Osteoblast (primary cell): ENCODE results near the gene SYTL4. TPM values are rescaled to one million over a fixed set of nuclear protein-coding genes. Genes with fewer than 3 reads are reported as not detected.
A peak's percentile ranks its signal among the peaks of the same experiment; 100 is the strongest.

ENCODE experiments used
- DNase-seq: peaks from one replicate; pipeline ENCODE4 v3.0.0; 2011; ENCODE audit warnings: low spot score, mixed read lengths; ENCODE audit not compliant: insufficient read length; ENCODE audit errors: missing footprints
- H2AFZ ChIP-seq: 2 replicates; pipeline ENCODE4 v1.6.0; 2011; ENCODE audit warnings: mild to moderate bottlenecking, low read length
- H3K27ac ChIP-seq: 2 replicates; pipeline ENCODE4 v1.5.1; 2011; ENCODE audit warnings: mild to moderate bottlenecking, low read depth, low read length, moderate library complexity
- H3K27me3 ChIP-seq: 2 replicates; pipeline ENCODE4 v1.6.0; 2012; ENCODE audit warnings: mild to moderate bottlenecking, control low read depth, inconsistent platforms, low read length, moderate library complexity; ENCODE audit not compliant: insufficient read depth
- H3K36me3 ChIP-seq: 2 replicates; pipeline ENCODE4 v1.5.1; 2011; ENCODE audit warnings: mild to moderate bottlenecking, low read length, control low read depth, moderate library complexity; ENCODE audit not compliant: insufficient read depth
- H3K4me1 ChIP-seq: 2 replicates; pipeline ENCODE4 v1.5.1; 2011; ENCODE audit warnings: mild to moderate bottlenecking, low read length, control low read depth, moderate library complexity; ENCODE audit not compliant: insufficient read depth
- H3K4me2 ChIP-seq: 2 replicates; pipeline ENCODE4 v1.6.0; 2011; ENCODE audit warnings: mild to moderate bottlenecking, low read length; ENCODE audit not compliant: insufficient read depth
- H3K4me3 ChIP-seq: fragments of 200-600 bp; sonication (generic); 3 replicates; pipeline ENCODE4 v1.5.1; 2012; ENCODE audit warnings: mild to moderate bottlenecking, low read length, inconsistent platforms; ENCODE audit not compliant: insufficient read depth
- H3K79me2 ChIP-seq: 2 replicates; pipeline ENCODE4 v1.6.0; 2012; ENCODE audit warnings: mild to moderate bottlenecking, low read length, control low read depth, inconsistent platforms; ENCODE audit not compliant: insufficient read depth
- H3K9me3 ChIP-seq: 2 replicates; pipeline ENCODE4 v1.5.1; 2011; ENCODE audit warnings: low read depth, low read length, control low read depth
- H4K20me1 ChIP-seq: 2 replicates; pipeline ENCODE4 v1.6.0; 2012; ENCODE audit warnings: mild to moderate bottlenecking, low read length, control low read depth; ENCODE audit not compliant: insufficient read depth
- CTCF ChIP-seq: IDR thresholded peaks from 2 replicates; pipeline ENCODE4 v1.5.1; 2011; ENCODE audit warnings: mild to moderate bottlenecking, low read depth, low read length, moderate library complexity; ENCODE audit errors: extremely low read depth
- total RNA-seq: library from RNA; depleted of rRNA; stranded (reverse); fragments of >200 nt; gene quantifications from 2 replicates; pipeline ENCODE4 v1.2.3, GENCODE V29; 2012

The SYTL4 gene
- total RNA-seq, 1 donor: 2.9 TPM

DNA sequence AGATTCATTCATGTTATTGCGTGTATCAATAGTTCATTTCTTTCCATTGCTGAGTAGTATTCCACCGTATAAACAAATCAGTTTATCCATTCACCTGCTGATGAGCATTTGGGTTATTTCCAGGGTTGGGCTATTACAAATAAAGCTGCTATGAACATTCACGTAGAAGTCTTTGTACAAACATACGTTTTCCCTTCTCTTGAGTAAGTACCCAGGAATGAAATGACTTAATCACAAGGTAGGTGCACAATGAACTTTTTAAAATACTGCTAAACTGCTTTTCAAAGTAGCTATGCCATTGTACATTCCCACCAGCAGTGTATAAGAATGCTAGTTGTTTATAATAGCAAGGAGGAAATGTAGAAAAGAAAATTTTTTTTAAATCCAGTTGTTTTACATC is 35.9 kb downstream of the SYTL4 start:
- H3K27me3 ChIP-seq: no peaks in the 10 kb centered on the region
- no peaks in the 10 kb centered on the region for H3K9me3 ChIP-seq
- DNase-seq: peak; percentile 10
- no peak overlapping the region for H3K27ac ChIP-seq
- H2AFZ ChIP-seq: no peak overlapping the region
- no peak overlapping the region for H3K4me3 ChIP-seq
- TF ChIP-seq CTCF: no peak
- H3K36me3 ChIP-seq: no peaks in the 10 kb centered on the region
- no peaks in the 10 kb centered on the region for H3K4me1 ChIP-seq
- H4K20me1 ChIP-seq: no peaks in the 10 kb centered on the region
- no peaks in the 10 kb centered on the region for H3K79me2 ChIP-seq
- H3K4me2 ChIP-seq: no peak overlapping the region

DNA sequence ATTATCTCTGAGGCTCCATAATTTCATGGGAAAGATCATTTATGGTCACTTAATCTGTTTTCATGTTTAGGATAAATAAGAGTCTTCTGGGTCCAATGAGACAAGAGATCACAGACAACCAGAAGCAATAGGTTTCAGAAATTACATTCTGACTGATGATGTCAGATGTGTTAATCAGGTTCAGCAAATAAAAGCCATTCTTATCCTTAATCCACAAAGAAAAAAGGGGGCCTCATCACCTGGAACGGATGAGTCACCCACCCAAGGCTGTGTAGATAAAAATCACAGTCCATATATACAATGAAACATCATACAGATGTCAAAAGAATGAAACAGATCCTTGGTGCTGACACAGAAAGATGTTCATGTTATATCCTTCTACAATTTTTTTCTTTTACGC is 36.6 kb downstream of the SYTL4 start:
- Histone ChIP-seq H3K27ac (no peak overlapping the region), H4K20me1 (no peaks in the 10 kb centered on the region), H3K27me3 (no peaks in the 10 kb centered on the region), H3K4me2 (no peak overlapping the region), H3K79me2 (no peaks in the 10 kb centered on the region), H3K9me3 (no peaks in the 10 kb centered on the region), H3K36me3 (no peaks in the 10 kb centered on the region), H3K4me3 (no peak overlapping the region), H2AFZ (no peak overlapping the region), H3K4me1 (no peaks in the 10 kb centered on the region)
- TF ChIP-seq CTCF: no peak
- DNase-seq: no peak

DNA sequence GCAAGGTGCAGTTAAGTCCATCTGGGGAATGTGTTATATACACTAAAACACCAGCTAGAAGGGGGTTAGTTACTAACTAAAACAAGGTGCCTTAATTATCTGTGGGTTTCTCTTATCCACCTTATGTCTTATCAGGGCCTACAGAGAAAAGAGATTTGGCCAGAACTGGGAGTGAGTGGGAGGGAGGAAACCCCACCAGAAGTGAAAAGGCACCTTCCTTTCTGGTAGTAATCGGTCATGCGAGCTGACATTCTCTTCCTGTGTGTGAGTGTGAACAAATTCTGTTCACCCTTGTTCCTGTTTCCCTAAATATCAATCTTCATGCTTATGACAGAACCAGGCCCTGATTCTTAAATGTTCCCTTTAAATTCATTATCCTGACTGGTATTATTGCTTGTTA is 44.4 kb downstream of the SYTL4 start:
- no peak overlapping the region for H3K4me2 ChIP-seq
- no peak for TF ChIP-seq CTCF
- H4K20me1 ChIP-seq: no peaks in the 10 kb centered on the region
- no peak overlapping the region for H2AFZ ChIP-seq
- no peaks in the 10 kb centered on the region for H3K79me2 ChIP-seq
- H3K27ac ChIP-seq: no peak overlapping the region
- no peaks in the 10 kb centered on the region for H3K9me3 ChIP-seq
- H3K36me3 ChIP-seq: no peaks in the 10 kb centered on the region
- no peak overlapping the region for H3K4me3 ChIP-seq
- no peaks in the 10 kb centered on the region for H3K27me3 ChIP-seq
- DNase-seq: no peak
- H3K4me1 ChIP-seq: peaks cover 7% of the 10 kb centered on the region

DNA sequence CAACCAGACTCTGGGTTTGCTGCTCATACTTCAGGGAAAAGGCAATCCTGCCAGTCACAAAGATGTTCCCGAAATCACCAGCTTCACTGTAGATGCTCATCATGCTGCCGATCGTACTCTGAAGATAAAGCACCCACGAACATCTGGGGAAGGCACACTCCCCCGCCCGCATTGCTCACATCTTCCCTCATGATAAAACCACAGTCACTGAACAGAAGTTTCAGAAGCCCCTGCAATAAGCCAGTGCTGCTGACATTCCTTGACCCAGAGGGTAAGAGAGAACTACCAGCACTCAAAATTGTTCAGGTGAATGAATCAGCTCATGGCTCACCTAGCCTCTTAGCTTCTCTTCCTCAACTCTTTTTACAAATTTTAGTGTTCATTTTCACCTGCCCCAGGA is 44.8 kb downstream of the SYTL4 start:
- no peaks in the 10 kb centered on the region for H3K27me3 ChIP-seq

More for the DNA sequence above, 44.8 kb downstream of the SYTL4 start:
- Histone ChIP-seq H4K20me1 (no peaks in the 10 kb centered on the region), H3K36me3 (no peaks in the 10 kb centered on the region), H3K4me3 (no peak overlapping the region), H3K27ac (no peak overlapping the region), H2AFZ (no peak overlapping the region), H3K9me3 (no peaks in the 10 kb centered on the region), H3K4me1 (peaks cover 7% of the 10 kb centered on the region), H3K79me2 (no peaks in the 10 kb centered on the region), H3K4me2 (no peak overlapping the region)
- no peak for TF ChIP-seq CTCF
- no peak for DNase-seq
